HT-29 (cell line): ENCODE results near the gene PTOV1. TPM values are rescaled to one million over a fixed set of nuclear protein-coding genes. Genes with fewer than 3 reads are reported as not detected.
A peak's percentile ranks its signal among the peaks of the same experiment; 100 is the strongest.

Experiments used
- DNase-seq: peaks from one replicate; pipeline ENCODE4 v3.0.0-alpha.2; 2015; ENCODE audit warnings: low spot score
- total RNA-seq: library from RNA; depleted of rRNA; stranded (reverse); fragments of >200 nt; shearing (Covaris generic); gene quantifications from 2 replicates; pipeline ENCODE4 v1.2.3, GENCODE V29; 2014

The PTOV1 gene
- total RNA-seq, 1 experiment from 2014 or later = 218 TPM

- DNase-seq = peak; percentile 59
Measured at GRCh38 chr19:49888510-49888824, 37.5 kb downstream of the PTOV1 start.

GRCh38 chr19:49889038-49889686 lies 38.2 kb downstream of the PTOV1 start:
- no peak for DNase-seq

- DNase-seq = peak; percentile 90
Measured at GRCh38 chr19:49889687-49890348, 38.9 kb downstream of the PTOV1 start.

GRCh38 chr19:49890349-49891311 lies 39.7 kb downstream of the PTOV1 start:
- DNase-seq = peak; percentile 71

- DNase-seq = no peak
Measured at GRCh38 chr19:49891393-49891792, 40.4 kb downstream of the PTOV1 start.

GRCh38 chr19:49892716-49893115 lies 41.8 kb downstream of the PTOV1 start:
- DNase-seq = no peak

GRCh38 chr19:49894011-49894664 lies 43.2 kb downstream of the PTOV1 start:
- no peak for DNase-seq

- DNase-seq = no peak
Measured at GRCh38 chr19:49894879-49895565, 44.1 kb downstream of the PTOV1 start.

- no peak for DNase-seq
Measured at GRCh38 chr19:49895566-49896297, 44.8 kb downstream of the PTOV1 start.

- no peak for DNase-seq
Measured at GRCh38 chr19:49896863-49897621, 46.1 kb downstream of the PTOV1 start, which contains the start of gene IL4I1. Gene IL4I1 (minus strand): TSS chr19:49896887. CDS start chr19:49896160, 727 bp downstream.

GRCh38 chr19:49904136-49904535 lies 53.2 kb downstream of the PTOV1 start:
- DNase-seq = no peak

- DNase-seq = no peak
Measured at GRCh38 chr19:49906879-49907564, 56.1 kb downstream of the PTOV1 start.

GRCh38 chr19:49907745-49908446 lies 56.9 kb downstream of the PTOV1 start:
- DNase-seq = no peak

- no peak for DNase-seq
Measured at GRCh38 chr19:49908480-49909420, 57.8 kb downstream of the PTOV1 start.

GRCh38 chr19:49910179-49910578 lies 59.2 kb downstream of the PTOV1 start:
- no peak for DNase-seq
